Measurements from ENCODE around the gene EAPP. TPM values are rescaled to one million over a fixed set of nuclear protein-coding genes. Genes with fewer than 3 reads are reported as not detected.

Gene EAPP
- total and polyA plus RNA-seq, 5 experiments from 2014 or later, result 74.9 to 115 (median 101) TPM

GRCh38 chr14:34466691-34467090, 72.8 kb downstream of the EAPP start:
- Mint-ChIP-seq H3K4me1 (peaks cover 2 to 6% (median 4%) of the 10 kb centered on the region in 4 donors), H3K4me3 (no peak overlapping the region), H3K27ac (no peak overlapping the region), H3K9me3 (no peaks in the 10 kb centered on the region), H3K27me3 (no peaks in the 10 kb centered on the region), H3K36me3 (no peaks in the 10 kb centered on the region)
- ATAC-seq (no peak), DNase-seq (no peak)
- POLR2A ChIA-PET, result interaction anchor here (0.7 kb wide), 1 partner anchor 154 kb away, joined by 3 read pairs; no protein-coding TSS in a partner anchor

Other genes with a start within 250 kb of the EAPP start
- 1 to 10 TPM; 3.9 to 4.0 TPM for gene SPTSSA, start 77.5 kb downstream of the EAPP start, total RNA-seq
- 10 to 100 TPM in 1 of 3 donors, 1 to 10 TPM in 2; 7.4 to 11.4 (median 8.4) TPM for gene SPTSSA, start 77.5 kb downstream of the EAPP start, polyA plus RNA-seq
- gene SNX6, start 90.4 kb upstream of the EAPP start, total RNA-seq, result 10 to 100 TPM; 71.4 to 81.1 TPM
- 100 to 1,000 TPM; 113 to 131 (median 126) TPM for gene SNX6, start 90.4 kb upstream of the EAPP start, polyA plus RNA-seq
- gene CFL2, start 174.9 kb upstream of the EAPP start, total RNA-seq, result 10 to 100 TPM; 21.3 to 22.7 TPM
- 10 to 100 TPM in 1 of 3 donors, 1 to 10 TPM in 2; 7.4 to 15.9 (median 7.7) TPM for gene CFL2, start 174.9 kb upstream of the EAPP start, polyA plus RNA-seq

Data from naive thymus-derived CD8-positive, alpha-beta T cell (primary cell).